SU-DHL-6 (cell line): ENCODE results near the gene ARHGAP30.

ENCODE experiments used
- CTCF ChIP-seq: fragments of 200-600 bp; sonication (generic); IDR thresholded peaks from one replicate; pipeline ENCODE4 v1.5.1; 2017; ENCODE audit warnings: antibody characterized with exemption, mild to moderate bottlenecking, low read length, moderate library complexity; ENCODE audit not compliant: insufficient read depth, poor library complexity, severe bottlenecking
- EZH2phosphoT487 ChIP-seq: fragments of 200-600 bp; sonication (generic), shearing (Covaris generic); conservative IDR thresholded peaks from 2 replicates; pipeline ENCODE4 v1.6.1; 2018; ENCODE audit warnings: mild to moderate bottlenecking, antibody characterized with exemption, low read length, moderate library complexity, mixed read lengths

- TF ChIP-seq CTCF = no peak
- TF ChIP-seq EZH2phosphoT487 = no peak
Observed at GRCh38 chr1:161083748-161084596, 14.3 kb upstream of the ARHGAP30 start.
